NCI-H2196 (cell line): Measurements from ENCODE around the gene GCSAML.
"Not testable (repeated sequence)": the region's sequence is repeated elsewhere in the genome, so short reads cannot be mapped to it uniquely, and the experiment has no call there.

Experiments used
- DNase-seq: peaks from one replicate; lab custom pipeline; 2025; ENCODE audit not compliant: unreplicated experiment; lab: John Stamatoyannopoulos, UW

Gene GCSAML

GRCh38 chr1:247548769-247549182, at the start of gene GCSAML:
Gene GCSAML, plus strand, starts transcription at chr1:247549134. Its CDS starts 58 bp downstream, at chr1:247549192.
- no peak for DNase-seq

GRCh38 chr1:247500865-247501264, 48.1 kb upstream of the GCSAML start:
- no peak for DNase-seq

GRCh38 chr1:247506831-247507230, 42.1 kb upstream of the GCSAML start:
- no peak for DNase-seq

- no peak for DNase-seq
Observed at GRCh38 chr1:247517795-247518612, 30.9 kb upstream of the GCSAML start.

- no peak for DNase-seq
Observed at GRCh38 chr1:247518613-247518891, 30.4 kb upstream of the GCSAML start.

- not testable (repeated sequence) for DNase-seq
Observed at GRCh38 chr1:247521886-247522285, 27.0 kb upstream of the GCSAML start.

GRCh38 chr1:247528812-247529474, 20.0 kb upstream of the GCSAML start:
- no peak for DNase-seq

GRCh38 chr1:247529771-247530355, 19.1 kb upstream of the GCSAML start:
- DNase-seq = no peak

GRCh38 chr1:247530785-247531184, 18.1 kb upstream of the GCSAML start:
- no peak for DNase-seq

- DNase-seq = no peak
Observed at GRCh38 chr1:247531937-247532336, 17.0 kb upstream of the GCSAML start.

GRCh38 chr1:247535402-247535801, 13.5 kb upstream of the GCSAML start:
- DNase-seq = no peak

- no peak for DNase-seq
Observed at GRCh38 chr1:247536340-247536739, 12.6 kb upstream of the GCSAML start, which contains the start of gene OR2C3. Gene OR2C3, minus strand, starts transcription at chr1:247536440. Its CDS starts 3,929 bp downstream, at chr1:247532511.

- no peak for DNase-seq
Observed at GRCh38 chr1:247538561-247538960, 10.4 kb upstream of the GCSAML start.

- DNase-seq = no peak
Observed at GRCh38 chr1:247539215-247539614, 9.7 kb upstream of the GCSAML start.

- no peak for DNase-seq
Observed at GRCh38 chr1:247540581-247540980, 8.4 kb upstream of the GCSAML start.

GRCh38 chr1:247542811-247543210, 6.1 kb upstream of the GCSAML start:
- DNase-seq = no peak

- no peak for DNase-seq
Observed at GRCh38 chr1:247548092-247548491, 842 bp upstream of the GCSAML start.

- no peak for DNase-seq
Observed at GRCh38 chr1:247551721-247552120, 2.8 kb downstream of the GCSAML start.

GRCh38 chr1:247552231-247552630, 3.3 kb downstream of the GCSAML start:
- DNase-seq = no peak

GRCh38 chr1:247557926-247558674, 9.2 kb downstream of the GCSAML start:
- DNase-seq = no peak

GRCh38 chr1:247561711-247562110, 12.8 kb downstream of the GCSAML start:
- no peak for DNase-seq
